GM19043 (cell line): Measurements from ENCODE around the gene NOTO.
"Not testable (repeated sequence)": the region's sequence is repeated elsewhere in the genome, so short reads cannot be mapped to it uniquely, and the experiment has no call there.

ENCODE experiments used
- ATAC-seq: cut with Tn5 transposase; IDR thresholded peaks from one replicate; pipeline ENCODE4 v1.9.1; 2021; ENCODE audit warnings: low read depth; ENCODE audit not compliant: unreplicated experiment

The NOTO gene

DNA sequence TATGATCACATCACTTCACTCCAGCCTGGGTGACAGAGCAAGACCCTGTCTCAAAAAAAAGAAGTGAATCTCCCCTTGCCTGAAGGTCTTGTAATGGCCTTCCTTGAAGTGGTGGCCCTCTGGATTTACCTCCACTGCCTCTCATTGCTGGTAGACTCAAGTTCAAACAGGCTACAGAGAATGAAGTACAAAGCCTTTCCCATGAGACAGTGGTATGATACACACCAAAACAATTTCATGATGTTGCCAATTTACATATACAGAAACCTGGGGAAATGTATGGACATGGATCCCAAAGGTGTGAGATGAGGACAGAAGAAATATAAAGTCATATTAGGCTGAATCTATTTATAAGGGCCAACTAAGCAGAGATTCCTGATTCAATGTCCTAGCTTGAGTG is 4.8 kb upstream of the NOTO start:
- no peak for ATAC-seq

DNA sequence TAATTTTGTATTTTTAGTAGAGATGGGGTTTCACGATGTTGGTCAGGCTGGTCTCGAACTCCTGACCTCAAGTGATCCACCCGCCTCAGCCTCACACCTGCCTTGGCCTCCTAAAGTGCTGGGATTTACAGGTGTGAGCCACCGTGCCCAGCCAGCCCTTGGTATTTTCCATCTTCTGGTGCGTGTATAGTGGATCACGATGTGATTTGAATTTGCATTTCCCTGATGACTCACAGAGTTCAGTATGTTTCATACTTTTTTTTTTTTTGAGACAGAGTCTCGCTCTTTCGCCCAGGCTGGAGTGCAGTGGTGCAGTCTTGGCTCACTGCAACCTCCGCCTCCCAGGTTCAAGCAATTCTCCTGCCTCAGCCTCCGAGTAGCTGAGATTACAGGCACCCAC is 2.1 kb upstream of the NOTO start:
- not testable (repeated sequence) for ATAC-seq

DNA sequence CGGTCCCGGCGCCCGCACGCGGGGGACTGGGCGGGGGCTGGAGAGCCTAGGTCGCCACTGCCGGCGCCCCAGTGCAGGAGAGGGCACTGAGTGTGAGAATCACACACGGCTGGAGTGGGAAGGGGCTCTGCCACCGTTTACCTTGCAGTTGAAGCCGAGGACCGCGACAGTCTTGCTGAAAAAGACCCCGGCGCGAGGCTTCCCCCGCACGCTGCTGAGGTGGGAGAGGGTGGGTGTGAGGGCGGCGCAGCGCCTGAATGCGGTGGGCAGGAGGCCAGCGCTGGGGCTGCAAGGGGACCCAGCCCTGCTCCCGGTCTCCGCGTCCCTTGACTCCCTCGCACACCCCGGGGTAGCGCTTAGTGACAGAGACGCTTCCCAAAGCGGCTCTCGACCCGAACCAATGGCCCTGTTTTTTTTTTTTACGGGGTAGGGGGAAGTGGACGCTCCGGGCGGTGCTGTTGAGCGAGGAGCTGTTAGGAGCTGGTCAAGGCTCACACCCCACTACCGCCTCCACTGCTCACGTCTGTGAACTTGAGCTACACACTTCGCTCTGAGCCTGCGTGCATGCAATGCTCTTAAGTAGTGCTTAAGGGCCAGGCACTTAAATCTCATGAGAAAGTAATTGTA is 794 bp downstream of the NOTO start:
- ATAC-seq, result no peak

DNA sequence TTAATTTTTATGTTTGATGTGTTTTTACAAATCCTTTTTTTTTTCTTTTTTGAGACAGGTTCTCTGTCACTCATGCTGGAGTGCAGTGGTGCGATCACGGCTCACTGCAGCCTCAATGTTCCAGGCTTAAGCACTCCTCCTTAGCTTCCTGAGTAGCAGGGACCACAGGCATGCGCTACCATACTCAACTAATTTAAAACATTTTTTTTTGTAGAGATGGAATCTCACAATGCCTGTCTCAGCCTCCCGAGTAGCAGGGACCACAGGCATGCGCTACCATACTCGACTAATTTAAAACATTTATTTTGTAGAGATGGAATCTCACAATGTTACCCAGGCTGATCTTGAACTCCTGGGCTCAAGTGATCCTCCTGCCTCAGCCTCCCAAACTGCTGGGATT is 3.2 kb downstream of the NOTO start:
- ATAC-seq, result no peak

DNA sequence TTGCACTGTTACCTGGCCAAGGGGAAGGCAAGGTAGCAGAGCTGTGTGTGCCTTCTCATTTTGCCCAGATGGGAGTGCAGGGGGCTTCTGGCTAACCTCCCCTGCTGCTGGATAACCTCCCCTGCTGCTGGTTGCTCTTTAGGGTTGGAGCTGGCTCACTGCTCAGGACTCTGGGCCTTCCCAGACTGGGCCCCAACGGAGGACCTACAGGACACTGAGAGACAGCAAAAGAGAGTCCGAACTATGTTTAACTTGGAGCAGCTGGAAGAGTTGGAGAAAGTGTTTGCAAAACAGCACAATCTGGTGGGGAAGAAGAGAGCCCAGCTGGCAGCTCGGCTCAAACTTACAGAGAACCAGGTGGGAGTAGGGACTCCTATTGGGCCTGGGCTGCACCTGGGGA is 5.9 kb downstream of the NOTO start:
- ATAC-seq, result no peak

DNA sequence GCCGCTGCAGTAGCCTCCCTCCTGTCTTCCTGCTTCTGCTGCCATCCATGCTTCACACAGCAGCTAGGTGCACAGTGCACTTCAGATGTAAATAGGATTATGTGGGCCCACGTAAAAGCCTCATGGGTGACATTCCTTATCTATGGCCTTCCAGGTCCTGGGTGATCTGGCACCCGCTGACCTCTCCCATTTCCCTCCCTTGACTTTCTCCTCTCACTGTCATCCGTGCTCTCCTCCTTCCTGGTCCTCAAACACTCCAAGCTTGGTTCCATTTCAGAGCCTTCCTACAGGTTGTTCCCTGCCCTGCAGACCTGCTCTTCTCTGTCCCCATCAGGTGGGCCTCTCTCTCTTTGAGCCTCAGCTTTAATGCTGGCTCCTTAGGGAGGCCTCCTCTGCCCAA is 7.6 kb downstream of the NOTO start:
- no peak for ATAC-seq

DNA sequence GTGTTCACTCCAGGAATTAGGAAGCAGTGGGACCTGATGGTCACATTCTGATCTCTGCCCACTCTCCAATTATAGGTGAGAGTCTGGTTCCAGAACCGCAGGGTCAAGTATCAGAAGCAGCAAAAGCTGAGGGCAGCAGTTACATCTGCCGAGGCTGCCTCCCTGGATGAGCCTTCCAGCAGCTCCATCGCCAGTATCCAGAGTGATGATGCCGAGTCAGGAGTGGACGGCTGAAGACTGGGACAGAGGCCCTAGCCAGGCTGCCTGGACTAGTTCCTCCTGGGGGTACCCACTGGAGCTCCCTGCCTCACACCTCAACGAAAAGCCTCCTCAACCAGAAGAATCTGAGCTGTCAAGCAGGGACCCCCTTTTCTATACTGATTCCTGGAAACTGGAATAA is 8.3 kb downstream of the NOTO start:
- no peak for ATAC-seq

DNA sequence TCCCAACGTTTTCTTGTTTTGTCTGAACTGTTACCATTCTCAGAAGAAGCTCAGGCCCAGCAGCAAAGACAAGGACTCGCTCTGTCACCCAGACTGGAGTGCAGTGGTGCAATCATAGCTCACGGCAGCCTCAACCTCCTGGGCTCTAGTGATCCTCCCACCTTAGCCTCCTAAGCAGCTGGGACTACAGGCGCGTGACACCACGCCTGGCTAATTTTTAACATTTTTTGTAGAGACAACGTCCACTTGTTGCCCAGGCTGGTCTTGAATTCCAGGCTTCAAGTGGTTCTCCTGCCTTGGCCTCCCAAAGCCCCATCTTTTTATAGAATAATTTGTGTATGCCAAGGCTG is 9.7 kb downstream of the NOTO start:
- ATAC-seq, result no peak

DNA sequence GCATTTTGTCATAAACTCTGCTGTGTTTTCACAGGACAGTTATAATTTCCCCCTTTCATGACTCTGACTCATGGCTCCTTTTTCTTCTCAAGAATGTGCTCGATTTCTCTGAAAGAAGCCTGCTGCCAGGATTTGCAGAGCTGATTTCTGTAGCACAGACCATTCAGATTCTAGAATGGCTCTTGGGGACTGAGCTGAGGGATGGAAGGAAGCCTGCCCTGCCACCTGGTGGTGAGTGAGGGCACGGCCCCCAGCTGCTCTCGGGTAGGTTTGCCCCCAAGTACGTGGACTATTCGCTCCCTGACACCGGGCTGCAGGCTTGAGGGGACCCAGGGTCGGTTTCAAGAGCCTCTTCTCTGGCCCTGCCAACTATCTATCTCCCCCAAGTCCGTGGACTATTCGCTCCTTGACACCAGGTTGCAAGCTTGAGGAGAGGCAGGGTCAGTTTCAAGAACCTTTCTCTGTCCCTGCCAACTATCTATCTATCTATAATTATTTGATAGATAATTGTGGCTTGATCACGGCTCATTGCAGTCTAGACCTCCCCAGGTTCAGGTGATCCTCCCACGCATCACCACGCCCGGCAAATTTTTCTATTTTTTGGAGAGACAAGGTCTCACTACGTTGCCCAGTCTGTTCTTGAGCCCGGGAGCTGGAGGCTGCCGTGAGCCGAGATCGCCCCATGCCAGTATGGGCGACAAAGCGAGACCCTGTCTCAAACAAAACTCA is 10.2 kb downstream of the NOTO start:
- ATAC-seq, result peak; percentile 75

DNA sequence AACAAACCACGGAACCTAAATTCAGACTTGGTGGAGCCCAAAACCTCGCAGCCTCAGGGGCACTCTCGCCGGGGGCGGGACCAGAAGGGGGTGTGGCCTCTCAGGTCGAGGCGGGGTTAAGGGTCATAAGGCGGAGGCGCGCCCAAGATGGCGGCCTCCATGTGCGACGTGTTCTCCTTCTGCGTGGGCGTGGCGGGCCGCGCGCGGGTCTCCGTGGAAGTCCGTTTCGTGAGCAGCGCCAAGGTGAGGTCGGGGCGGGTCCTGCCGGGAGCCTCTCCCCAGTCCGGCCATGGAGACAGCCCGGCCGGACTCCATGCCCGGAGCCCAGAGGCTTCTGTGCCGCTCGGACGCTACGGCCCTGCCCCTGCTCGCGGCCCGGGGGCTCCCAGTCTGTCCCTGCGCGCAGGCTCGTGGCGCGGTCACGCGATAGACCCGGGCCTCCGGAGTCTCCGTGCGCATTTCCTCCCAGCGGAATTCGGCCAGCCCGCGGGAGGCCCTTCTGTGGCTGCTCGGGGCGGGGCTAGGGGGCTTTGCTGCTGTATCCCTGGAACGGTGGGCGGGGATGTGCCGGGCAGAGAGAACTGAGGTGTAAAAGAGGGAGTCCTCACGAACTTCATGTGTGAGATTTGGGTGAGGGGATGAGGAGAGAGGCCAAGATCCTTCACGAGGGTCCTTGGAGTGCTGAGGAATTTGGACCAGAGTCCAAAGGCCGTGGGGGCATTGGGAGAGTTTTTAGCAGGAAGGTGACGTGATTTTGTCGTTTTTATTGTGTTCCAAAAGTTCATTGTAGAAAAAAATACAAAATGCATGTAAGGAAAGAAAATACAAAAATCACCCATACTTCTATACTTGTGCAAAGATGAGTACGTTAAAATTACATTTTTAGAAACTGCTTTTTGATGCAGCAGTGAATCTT is 12.0 kb downstream of the NOTO start, which contains the start of gene SMYD5:
SMYD5 (plus strand) TSS at position 126 of the 916 bp plus-strand sequence; CDS start at position 148, 22 bp downstream.
- peak; percentile 90 for ATAC-seq

DNA sequence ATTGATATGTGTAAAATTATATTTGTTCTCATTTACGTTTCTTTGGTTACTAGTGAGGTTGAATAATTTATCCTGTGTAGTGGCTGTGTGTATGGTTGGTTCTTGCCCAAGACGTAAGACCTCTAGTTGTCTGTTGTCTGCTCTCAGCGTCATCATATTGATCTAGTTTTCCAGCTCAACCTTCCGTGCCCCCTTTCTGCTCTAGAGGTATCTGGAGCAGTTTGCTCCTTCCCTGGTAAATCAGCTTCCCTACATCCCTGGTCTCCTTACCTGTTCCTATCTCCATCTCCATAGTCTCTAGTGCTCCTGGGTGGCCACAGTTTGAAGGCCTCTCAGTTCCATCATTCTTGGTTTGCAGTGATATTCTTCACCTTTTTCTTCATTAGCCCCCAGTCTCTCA is 12.9 kb downstream of the NOTO start:
- no peak for ATAC-seq

DNA sequence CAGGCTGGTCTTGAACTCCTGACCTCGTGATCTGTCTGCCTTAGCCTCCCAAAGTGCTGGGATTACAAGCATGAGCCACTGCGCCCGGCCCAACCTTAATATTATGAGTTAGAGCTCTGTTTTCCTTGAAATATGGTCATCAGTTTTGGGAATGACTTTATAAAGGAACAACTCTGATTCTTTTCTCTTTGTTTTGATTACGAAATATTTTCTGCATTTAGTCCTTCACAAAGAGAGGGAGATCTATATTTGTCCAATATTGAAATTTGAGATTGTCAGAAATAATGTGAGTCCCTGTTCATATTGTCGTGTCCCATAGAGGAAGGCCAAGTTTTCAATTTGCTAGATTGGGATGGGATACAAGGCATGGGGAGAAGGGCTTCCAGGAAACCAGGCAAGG is 14.8 kb downstream of the NOTO start:
- no peak for ATAC-seq

DNA sequence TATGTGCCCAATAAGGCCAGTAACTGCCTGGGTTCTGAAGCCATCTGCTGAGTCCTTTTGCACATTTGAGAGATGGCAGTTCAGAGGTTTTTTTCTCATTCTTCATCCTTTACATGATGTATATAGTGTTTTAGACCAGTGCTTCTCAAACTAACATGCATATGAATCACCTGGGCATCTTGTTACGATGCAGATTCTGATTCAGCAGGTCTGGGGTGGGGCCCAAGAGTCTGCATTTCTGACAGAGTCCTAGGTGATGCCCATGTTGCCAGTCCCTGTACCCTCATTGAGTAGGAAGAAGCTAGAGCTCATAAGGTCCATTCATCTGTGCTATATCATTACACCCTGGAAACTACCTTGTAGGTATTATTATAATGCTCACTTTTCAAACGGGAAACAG is 15.5 kb downstream of the NOTO start:
- no peak for ATAC-seq

DNA sequence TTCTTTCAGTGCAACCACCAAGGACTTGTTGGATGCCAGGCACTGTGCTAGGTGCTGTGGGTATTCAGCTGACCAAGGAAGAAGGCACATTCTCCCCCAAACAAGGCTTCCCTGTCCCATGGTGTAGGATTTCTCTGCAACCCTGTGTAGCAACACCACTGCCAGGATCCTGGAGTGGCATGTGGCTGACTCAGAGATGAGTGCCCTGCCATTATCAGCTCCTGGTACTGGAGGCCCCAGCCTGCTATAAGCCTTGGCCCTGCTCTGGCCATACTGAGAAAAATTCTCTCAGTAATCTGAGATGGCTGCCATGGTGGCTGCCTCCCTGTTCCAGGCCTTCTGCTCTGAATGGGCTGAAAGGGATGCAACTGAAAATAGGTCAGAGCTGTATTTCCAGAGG is 15.9 kb downstream of the NOTO start:
- no peak for ATAC-seq

DNA sequence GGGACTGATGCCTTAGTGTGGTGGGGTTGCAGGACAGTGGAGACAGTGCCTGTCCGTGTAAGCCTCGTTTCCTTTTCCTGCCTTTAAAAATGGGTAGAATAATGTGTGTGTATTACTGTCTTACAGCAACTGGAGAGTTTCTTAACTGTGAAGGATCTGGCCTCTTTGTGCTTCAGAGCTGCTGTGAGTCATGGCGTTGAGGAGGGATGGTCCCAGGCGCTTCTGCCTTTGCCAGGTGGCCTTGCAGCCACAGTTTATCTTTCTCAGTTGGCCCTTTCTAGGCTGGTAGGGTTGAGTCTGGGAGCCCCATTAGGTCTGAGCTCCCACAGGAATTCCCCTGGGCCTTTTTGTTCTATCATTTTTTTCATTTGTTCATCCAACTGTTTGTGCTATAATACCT is 21.4 kb downstream of the NOTO start:
- no peak for ATAC-seq

DNA sequence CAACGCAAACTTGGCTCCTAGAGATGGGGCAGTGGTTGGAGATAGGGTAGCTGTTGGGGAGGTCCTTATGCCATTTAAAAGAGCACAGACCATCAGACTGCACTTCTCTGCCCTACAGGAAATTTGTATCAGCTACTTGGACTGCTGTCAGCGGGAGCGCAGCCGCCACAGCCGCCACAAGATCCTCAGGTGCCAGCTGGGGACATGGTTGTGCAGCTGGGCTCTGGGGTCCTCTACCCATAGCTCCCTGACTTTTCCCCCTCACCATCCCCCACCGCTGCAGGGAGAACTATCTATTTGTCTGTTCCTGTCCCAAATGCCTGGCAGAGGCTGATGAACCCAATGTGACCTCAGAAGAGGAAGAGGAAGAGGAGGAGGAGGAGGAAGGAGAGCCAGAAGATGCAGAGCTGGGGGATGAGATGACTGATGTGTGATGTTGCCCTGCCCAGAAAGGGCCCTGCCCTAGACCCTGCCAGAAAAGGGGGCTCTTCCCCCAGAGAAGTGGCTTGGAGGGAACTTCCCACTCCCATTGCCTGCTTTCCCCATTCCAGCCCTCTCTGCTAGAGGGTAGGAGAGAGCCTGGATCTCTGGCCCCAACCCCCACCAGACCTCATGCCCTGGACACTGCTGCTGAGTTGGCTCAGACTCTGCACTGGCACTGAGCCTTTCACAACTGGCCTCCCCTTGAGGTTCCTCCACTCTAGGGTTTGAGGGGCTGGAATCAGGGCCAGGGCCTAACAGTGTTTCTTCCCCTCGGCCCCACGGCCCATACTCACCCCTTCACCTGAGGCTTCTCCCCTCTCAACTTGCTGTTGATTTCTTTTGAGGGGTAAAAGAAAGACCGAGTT is 23.4 kb downstream of the NOTO start:
- no peak for ATAC-seq

DNA sequence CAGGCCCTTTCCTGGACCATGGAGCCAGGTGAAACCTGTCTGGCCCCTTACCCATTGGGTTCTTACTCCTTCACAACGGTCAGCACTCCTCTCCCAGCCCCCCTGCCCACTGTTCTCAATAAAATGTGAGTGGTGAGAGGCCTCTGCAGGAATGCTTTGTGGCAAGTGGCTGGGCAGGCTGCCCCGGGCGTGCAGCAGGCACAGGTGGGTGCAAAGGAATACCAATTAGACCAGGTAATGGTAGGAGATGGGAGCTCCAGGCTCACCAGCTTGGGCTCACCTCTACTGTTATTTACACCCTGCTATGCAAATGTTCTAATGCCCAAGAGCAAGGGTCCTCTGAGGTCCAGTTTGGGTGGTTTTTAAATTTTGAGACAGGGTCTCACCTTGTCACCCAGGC is 24.7 kb downstream of the NOTO start:
- no peak for ATAC-seq

DNA sequence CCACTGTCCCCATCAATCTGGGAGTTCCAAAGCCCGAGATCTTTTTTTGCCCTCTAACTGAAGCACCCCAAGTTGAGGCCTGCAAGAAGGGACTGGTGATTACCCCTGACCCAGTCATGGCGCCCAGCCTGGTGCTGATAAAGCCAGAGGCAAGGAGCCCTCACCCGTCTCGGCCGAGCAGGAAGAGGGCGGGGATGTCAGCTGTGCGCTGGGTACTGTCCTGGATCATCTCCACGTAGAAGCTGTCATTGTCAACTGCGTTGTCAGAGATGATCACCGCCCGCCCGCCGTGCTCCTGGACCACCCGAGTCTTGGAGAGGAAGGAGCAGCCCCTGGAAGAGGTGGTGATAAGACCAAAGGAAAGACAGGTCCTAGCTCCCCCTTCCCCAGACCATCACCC is 26.3 kb downstream of the NOTO start:
- ATAC-seq, result no peak

DNA sequence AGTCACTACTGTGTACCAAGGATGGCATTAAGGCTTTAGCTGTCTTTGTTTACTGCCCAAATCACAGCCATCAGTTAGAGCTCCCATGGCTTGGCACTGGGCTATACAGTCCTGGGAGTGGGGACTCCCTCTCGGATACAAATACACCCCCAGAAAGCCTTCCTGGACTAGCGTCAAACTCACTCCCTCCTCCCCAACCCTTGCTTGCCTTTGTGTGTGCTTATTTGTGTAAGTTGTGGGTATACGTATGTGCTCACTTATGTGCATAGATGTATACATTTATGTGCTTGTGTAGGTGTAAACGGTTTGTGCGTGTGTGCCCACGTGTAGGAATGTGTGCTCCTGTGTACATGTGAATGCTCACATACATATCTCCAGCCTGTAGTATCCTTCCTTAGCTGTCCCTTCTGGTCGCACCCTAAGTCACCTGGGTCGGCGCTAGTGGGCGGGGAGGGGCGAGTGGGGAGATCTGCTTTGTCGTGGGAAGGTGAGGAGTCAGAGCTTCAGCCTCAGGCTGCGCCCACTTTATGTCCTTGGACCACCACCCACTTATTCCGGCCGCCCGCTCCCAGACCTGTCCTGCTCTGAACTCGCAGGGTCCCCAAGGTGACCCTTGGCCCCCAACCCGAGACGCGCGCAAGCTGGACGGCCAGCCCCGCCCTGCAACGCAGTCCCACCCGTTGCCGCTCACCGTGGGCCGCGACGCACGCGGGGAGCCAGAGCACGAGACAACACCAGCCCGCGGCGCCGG is 30.2 kb downstream of the NOTO start:
- ATAC-seq, result no peak
